Measurements from ENCODE around the gene PDGFA.

- TF ChIP-seq, protein P1, sequence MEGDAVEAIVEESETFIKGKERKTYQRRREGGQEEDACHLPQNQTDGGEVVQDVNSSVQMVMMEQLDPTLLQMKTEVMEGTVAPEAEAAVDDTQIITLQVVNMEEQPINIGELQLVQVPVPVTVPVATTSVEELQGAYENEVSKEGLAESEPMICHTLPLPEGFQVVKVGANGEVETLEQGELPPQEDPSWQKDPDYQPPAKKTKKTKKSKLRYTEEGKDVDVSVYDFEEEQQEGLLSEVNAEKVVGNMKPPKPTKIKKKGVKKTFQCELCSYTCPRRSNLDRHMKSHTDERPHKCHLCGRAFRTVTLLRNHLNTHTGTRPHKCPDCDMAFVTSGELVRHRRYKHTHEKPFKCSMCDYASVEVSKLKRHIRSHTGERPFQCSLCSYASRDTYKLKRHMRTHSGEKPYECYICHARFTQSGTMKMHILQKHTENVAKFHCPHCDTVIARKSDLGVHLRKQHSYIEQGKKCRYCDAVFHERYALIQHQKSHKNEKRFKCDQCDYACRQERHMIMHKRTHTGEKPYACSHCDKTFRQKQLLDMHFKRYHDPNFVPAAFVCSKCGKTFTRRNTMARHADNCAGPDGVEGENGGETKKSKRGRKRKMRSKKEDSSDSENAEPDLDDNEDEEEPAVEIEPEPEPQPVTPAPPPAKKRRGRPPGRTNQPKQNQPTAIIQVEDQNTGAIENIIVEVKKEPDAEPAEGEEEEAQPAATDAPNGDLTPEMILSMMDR (IDR thresholded peaks at IDR 0.05): no peak
- TF ChIP-seq POLR2A (IDR thresholded peaks at IDR 0.05): no peak
- TF ChIP-seq POLR2AphosphoS5 (IDR thresholded peaks at IDR 0.05): no peak
- TF ChIP-seq EP300 (IDR thresholded peaks at IDR 0.05): no peak
These were observed 24.3 kb downstream of the PDGFA start for GRCh38 chr7:495326-495725.
